WI38 (cell line): ENCODE measurements around the gene OGFR.

Experiments
- H3K4me3 ChIP-seq: 2 replicates; pipeline ENCODE4 v1.5.1; 2011; ENCODE audit warnings: low read depth, mild to moderate bottlenecking, control low read depth, low read length
- TF ChIP-seq, protein P1 (sequence below): IDR thresholded peaks from 2 replicates; pipeline ENCODE4 v1.5.1; 2012; ENCODE audit warnings: low read depth, mild to moderate bottlenecking, control low read depth, low read length

The OGFR gene

DNA sequence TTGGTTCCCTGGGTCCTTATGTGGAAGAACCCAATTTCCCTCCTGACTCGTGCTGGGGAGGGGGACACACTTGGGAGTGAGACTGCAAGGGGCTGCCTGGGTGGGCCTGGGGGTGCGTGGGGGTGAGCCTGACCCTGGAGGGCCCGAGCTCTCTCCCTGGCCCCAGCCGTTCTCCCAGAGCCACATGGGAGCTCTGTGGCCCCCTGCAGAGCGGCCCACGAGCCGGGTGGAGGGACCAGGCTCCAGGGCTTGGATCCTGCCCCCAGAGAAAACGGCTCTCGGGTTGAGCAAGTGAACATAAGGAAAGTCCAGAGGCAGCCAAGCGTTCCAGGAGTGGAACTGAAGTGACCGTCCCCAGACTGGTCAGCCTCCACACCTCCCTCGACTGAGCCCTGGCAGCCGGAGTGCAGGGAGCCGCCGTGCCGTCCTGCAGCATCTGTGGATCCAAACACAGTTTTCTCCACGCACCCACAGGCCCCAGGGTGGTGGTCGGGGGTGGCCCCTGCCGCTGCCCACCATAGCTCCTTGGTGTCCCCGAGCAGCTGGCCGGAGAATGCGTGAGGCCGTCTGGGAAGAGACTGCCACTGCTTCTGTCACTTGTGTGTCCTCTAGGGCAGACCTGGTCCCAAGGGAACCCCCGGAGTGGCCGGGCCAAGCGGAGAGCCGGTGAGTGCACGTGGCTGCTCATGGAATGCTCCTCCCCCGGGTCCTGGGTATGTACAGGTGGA lies 22.8 kb downstream of the OGFR start:
- TF ChIP-seq, protein P1, sequence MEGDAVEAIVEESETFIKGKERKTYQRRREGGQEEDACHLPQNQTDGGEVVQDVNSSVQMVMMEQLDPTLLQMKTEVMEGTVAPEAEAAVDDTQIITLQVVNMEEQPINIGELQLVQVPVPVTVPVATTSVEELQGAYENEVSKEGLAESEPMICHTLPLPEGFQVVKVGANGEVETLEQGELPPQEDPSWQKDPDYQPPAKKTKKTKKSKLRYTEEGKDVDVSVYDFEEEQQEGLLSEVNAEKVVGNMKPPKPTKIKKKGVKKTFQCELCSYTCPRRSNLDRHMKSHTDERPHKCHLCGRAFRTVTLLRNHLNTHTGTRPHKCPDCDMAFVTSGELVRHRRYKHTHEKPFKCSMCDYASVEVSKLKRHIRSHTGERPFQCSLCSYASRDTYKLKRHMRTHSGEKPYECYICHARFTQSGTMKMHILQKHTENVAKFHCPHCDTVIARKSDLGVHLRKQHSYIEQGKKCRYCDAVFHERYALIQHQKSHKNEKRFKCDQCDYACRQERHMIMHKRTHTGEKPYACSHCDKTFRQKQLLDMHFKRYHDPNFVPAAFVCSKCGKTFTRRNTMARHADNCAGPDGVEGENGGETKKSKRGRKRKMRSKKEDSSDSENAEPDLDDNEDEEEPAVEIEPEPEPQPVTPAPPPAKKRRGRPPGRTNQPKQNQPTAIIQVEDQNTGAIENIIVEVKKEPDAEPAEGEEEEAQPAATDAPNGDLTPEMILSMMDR = no peak

DNA sequence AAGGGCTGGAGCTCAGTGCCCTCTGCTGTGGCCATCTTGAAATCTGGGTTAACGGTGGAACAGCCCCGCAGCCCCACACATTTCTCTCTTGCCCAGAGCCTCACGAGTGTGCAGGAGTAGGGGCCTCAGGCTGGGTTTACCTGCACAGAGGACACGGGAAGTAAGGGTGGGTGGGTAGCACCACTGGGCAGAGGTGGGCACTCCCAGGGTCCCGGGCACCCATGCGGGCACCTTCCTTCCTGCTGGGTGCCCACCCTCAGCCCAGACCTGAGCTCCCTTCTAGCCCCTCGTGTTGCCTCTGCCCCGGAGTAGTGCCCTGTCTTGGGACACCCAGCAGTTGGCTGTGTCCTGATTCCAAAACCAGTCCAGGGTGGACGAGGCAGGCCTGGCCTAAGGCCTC lies 23.4 kb downstream of the OGFR start:
- no peak overlapping the region for H3K4me3 ChIP-seq
- TF ChIP-seq, protein P1 = no peak

More for the DNA sequence above, 22.8 kb downstream of the OGFR start:
- no peak overlapping the region for H3K4me3 ChIP-seq

DNA sequence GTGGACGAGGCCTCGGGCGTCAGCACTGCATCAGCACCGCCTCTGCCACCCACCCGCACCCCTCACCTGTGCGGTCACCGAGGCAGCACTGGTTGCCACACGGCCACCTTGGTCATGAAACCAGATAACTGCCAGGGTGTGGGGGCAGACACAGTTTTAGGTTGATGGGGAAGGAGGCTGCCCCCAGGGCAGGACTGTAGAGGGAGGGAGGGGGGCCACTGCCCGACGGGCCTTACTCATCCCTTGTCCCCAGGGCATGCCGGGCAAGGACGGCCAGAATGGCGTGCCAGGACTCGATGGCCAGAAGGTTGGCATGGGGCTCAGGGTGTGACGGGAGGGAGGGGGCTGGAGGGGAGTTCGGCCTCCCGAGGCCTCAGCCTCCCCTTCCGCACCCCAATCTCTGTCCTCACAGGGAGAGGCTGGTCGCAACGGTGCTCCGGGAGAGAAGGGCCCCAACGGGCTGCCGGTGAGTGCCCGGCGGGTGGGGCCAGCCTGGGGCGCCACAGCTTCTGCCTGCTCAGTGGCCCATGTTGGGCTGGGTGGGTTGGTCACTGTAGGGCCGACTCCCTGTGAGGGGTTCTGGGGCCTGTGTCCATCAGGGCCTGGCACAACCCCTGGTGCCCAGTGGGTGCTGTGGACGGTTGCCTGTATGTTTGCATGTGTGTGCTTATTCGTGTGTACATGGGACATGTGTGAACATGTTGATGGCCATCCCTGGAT lies 24.0 kb downstream of the OGFR start:
- H3K4me3 ChIP-seq = no peak overlapping the region
- TF ChIP-seq, protein P1 = no peak

DNA sequence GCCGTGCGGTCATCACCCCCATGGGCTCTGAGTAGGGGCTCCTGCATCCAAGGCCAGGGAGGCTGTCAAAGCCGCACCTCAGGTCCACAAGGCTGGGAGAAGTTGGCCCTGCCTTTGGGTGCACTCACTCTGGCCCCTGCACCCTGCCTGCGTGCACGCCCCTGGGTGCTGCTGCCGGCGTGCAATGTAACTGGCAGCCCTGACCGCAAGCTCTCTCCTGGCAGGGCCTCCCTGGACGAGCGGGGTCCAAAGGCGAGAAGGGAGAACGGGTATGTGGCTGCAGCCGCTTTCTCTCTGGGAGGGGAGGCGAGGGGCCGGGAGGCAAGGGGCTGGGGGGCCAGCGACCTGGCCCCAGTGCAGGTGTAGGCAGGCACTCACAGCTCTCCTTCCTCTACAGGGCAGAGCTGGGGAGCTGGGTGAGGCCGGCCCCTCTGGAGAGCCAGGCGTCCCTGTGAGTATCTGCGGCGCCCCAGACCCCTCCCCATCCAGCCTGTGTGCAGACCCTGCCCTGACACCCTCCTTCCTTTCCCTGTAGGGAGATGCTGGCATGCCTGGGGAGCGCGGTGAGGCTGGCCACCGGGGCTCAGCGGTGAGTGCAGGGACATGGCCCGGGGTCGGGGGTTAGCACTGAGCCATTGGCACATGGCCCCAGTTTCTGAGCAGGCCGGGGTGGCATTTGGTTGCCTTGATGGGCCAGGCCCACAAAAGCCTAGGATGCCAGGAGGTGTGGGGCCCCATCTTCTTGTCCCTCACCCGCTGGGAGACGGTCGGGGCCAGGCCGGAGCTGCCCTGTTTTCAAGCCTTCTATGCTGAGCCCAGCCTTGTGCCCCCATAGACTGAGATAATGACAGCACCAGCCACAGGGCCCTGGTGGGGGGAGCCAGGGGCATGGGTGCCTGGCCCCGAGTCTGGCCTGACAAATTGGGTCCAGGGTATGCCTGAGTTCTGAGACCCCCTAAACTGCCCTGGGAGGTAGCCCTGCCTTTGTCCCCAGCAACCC lies 24.9 kb downstream of the OGFR start:
- TF ChIP-seq, protein P1 = no peak

DNA sequence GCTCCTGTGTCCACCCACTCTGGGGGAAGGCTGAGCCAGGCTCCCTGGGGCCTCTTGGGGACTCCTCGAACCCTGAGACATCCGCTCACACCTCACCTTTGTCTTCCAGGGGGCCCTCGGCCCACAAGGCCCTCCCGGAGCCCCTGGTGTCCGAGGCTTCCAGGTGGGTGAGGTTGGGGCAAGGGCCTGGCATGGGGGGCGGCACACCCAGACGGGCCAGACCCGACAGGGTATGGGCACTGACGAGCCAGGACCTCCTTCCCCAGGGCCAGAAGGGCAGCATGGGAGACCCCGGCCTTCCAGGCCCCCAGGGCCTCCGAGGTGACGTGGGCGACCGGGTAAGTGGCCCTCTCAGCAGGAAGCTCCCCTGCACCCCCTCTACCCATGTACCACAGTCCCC lies 25.6 kb downstream of the OGFR start:
- H3K4me3 ChIP-seq = no peak overlapping the region
- TF ChIP-seq, protein P1 = no peak

More for the DNA sequence above, 24.9 kb downstream of the OGFR start:
- H3K4me3 ChIP-seq = no peak overlapping the region

DNA sequence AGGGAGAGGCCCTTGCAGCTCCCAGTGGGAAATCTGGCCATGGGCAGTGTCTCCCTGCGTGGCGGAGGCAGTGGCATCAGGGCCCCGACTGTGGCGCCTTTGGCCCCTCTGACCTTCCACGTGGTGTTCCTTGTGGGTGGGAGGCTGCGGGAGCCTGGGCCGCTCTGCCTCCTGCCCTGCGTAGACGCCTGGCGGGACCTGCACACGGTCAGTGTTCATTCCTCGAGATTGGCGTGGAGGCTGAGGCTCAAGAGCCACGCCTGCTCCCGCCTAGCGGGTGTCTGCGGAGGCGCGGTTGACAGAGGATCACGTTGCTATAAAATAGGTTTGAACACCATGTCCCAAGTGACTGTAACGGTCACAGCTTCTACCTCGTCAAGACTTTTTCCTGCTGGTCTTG lies 26.2 kb downstream of the OGFR start:
- TF ChIP-seq, protein P1 = no peak
- no peak overlapping the region for H3K4me3 ChIP-seq
